NB4 (cell line): ENCODE measurements around the gene TRIP4.

Experiments used
- MYC ChIP-seq: IDR thresholded peaks from 2 replicates; pipeline ENCODE4 v1.6.1; 2011; ENCODE audit warnings: low read depth, low read length
- POLR2A ChIP-seq: IDR thresholded peaks from 2 replicates; pipeline ENCODE4 v1.6.1; 2011; ENCODE audit warnings: mild to moderate bottlenecking; ENCODE audit not compliant: insufficient read length; ENCODE audit errors: extremely low read depth
- TF ChIP-seq, protein P1 (sequence below): IDR thresholded peaks from 2 replicates; pipeline ENCODE4 v1.6.1; 2011; ENCODE audit warnings: low read depth, low read length
- TF ChIP-seq, protein P2 (sequence below): IDR thresholded peaks from one replicate; pipeline ENCODE4 v1.5.1; 2012; ENCODE audit warnings: low read depth, low read length

DNA sequence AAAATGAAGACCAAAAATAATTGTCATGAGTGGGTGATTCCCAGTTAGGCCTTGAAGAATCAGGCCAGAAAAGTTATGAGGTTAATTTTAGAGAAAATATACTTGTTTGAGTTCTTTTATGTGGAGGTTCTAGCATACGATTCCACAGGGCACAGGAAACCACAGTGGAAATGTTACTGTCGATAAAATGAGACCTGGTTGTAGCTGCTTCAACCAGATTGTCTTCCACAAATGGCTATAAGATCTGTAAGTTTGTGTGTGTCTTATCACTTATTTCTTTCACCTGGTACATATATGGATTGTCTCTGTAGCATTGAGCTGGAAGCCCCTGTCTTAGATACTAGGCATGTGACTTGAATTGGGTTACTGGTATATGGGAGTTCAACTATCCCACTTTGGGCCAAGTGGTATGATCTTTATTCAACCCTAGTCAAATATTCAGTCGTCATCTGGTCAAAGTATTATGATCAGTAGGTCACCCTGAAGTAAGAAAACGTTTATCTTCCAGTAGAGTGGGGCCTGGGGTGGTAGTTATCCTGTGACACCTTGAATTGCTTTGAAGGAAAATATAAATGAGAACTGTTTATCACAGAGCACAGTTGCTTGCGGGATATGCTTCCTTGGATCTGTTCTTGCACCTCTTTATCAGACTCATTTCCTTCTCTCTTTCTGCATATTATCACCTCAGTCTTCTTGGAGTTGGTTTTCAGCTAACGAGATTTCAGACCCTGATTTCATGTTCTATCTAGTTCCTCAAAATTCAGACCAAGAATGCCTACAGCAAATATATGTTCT lies 51.2 kb downstream of the TRIP4 start:
- no peak for TF ChIP-seq POLR2A
- TF ChIP-seq, protein P1, sequence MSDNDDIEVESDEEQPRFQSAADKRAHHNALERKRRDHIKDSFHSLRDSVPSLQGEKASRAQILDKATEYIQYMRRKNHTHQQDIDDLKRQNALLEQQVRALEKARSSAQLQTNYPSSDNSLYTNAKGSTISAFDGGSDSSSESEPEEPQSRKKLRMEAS = no peak
- TF ChIP-seq, protein P2, sequence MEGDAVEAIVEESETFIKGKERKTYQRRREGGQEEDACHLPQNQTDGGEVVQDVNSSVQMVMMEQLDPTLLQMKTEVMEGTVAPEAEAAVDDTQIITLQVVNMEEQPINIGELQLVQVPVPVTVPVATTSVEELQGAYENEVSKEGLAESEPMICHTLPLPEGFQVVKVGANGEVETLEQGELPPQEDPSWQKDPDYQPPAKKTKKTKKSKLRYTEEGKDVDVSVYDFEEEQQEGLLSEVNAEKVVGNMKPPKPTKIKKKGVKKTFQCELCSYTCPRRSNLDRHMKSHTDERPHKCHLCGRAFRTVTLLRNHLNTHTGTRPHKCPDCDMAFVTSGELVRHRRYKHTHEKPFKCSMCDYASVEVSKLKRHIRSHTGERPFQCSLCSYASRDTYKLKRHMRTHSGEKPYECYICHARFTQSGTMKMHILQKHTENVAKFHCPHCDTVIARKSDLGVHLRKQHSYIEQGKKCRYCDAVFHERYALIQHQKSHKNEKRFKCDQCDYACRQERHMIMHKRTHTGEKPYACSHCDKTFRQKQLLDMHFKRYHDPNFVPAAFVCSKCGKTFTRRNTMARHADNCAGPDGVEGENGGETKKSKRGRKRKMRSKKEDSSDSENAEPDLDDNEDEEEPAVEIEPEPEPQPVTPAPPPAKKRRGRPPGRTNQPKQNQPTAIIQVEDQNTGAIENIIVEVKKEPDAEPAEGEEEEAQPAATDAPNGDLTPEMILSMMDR = no peak
- no peak for TF ChIP-seq MYC
